Astrocyte (in vitro differentiated cells and primary cell): ENCODE data around the gene UGT1A8. TPM values are rescaled to one million over a fixed set of nuclear protein-coding genes. Genes with fewer than 3 reads are reported as not detected.

ENCODE experiments used
- DNase-seq: peaks from one replicate; pipeline ENCODE4 v3.0.0-alpha.2; 2010; ENCODE audit warnings: low read depth
- FAIRE-seq: peaks from 2 replicates; lab custom pipeline; 2011; peaks lifted over from hg19 to GRCh38; lab: Jason Lieb, UNC
- H2AFZ ChIP-seq: 2 replicates; pipeline ENCODE4 v1.6.0; 2012; ENCODE audit warnings: low read depth, low read length, inconsistent platforms
- H3K27ac ChIP-seq: 2 replicates; pipeline ENCODE4 v1.5.1; 2011; ENCODE audit warnings: low read depth, low read length, inconsistent platforms
- H3K27me3 ChIP-seq: 2 replicates; pipeline ENCODE4 v1.6.0; 2011; ENCODE audit warnings: low read length, inconsistent platforms; ENCODE audit not compliant: insufficient read depth
- H3K36me3 ChIP-seq: 2 replicates; pipeline ENCODE4 v1.5.1; 2011; ENCODE audit warnings: low read length, inconsistent platforms; ENCODE audit not compliant: insufficient read depth
- H3K4me1 ChIP-seq: 2 replicates; pipeline ENCODE4 v1.5.1; 2011; ENCODE audit warnings: low read length, inconsistent platforms; ENCODE audit not compliant: insufficient read depth
- H3K4me2 ChIP-seq: 2 replicates; pipeline ENCODE4 v1.6.0; 2012; ENCODE audit warnings: low read length, inconsistent platforms
- H3K4me3 ChIP-seq: 2 replicates; pipeline ENCODE4 v1.5.1; 2011; ENCODE audit warnings: low read depth, mild to moderate bottlenecking, low read length, inconsistent platforms; ENCODE audit not compliant: insufficient read depth
- H3K79me2 ChIP-seq: 2 replicates; pipeline ENCODE4 v1.6.0; 2012; ENCODE audit warnings: mild to moderate bottlenecking, low read length, inconsistent platforms; ENCODE audit not compliant: insufficient read depth
- H3K9ac ChIP-seq: 2 replicates; pipeline ENCODE4 v1.6.0; 2012; ENCODE audit warnings: mild to moderate bottlenecking, low read length, inconsistent platforms
- H3K9me3 ChIP-seq: 2 replicates; pipeline ENCODE4 v1.5.1; 2012; ENCODE audit warnings: low read depth, mild to moderate bottlenecking, low read length, inconsistent platforms; ENCODE audit not compliant: insufficient read depth
- H4K20me1 ChIP-seq: 2 replicates; pipeline ENCODE4 v1.6.0; 2012; ENCODE audit warnings: low read length, inconsistent platforms; ENCODE audit not compliant: insufficient read depth
- H3K27ac Mint-ChIP-seq: one replicate; pipeline ENCODE4 v1.8.0; 2021; ENCODE audit warnings: mild to moderate bottlenecking, mixed read lengths; ENCODE audit not compliant: unreplicated experiment
- H3K27me3 Mint-ChIP-seq: one replicate; pipeline ENCODE4 v1.8.0; 2021; ENCODE audit warnings: low read depth, mixed read lengths; ENCODE audit not compliant: unreplicated experiment
- H3K36me3 Mint-ChIP-seq: one replicate; pipeline ENCODE4 v1.8.0; 2021; ENCODE audit warnings: low read depth, mixed read lengths; ENCODE audit not compliant: unreplicated experiment
- H3K4me1 Mint-ChIP-seq: one replicate; pipeline ENCODE4 v1.8.0; 2021; ENCODE audit warnings: low read depth, mixed read lengths; ENCODE audit not compliant: unreplicated experiment
- H3K4me3 Mint-ChIP-seq: one replicate; pipeline ENCODE4 v1.8.0; 2021; ENCODE audit warnings: mild to moderate bottlenecking, moderate library complexity, mixed read lengths; ENCODE audit not compliant: unreplicated experiment
- H3K9me3 Mint-ChIP-seq: one replicate; pipeline ENCODE4 v1.8.0; 2021; ENCODE audit warnings: mild to moderate bottlenecking, mixed read lengths; ENCODE audit not compliant: unreplicated experiment
- CTCF ChIP-seq: IDR thresholded peaks from 2 replicates; pipeline ENCODE4 v1.5.1; 2011; ENCODE audit warnings: low read depth, mild to moderate bottlenecking, inconsistent platforms, low read length, moderate library complexity; ENCODE audit not compliant: insufficient read depth
- EZH2 ChIP-seq: IDR thresholded peaks from 2 replicates; pipeline ENCODE4 v1.6.1; 2012; ENCODE audit warnings: mild to moderate bottlenecking, low read length, inconsistent platforms; ENCODE audit not compliant: insufficient read depth
- total RNA-seq: library from RNA; stranded (reverse); gene quantifications from 2 replicates; pipeline ENCODE4 v1.2.1, GENCODE V29; 2021

Gene UGT1A8
- total RNA-seq, 1 donor from 2014 or later = not detected

- no peaks in the 10 kb centered on the region for H3K4me1 Mint-ChIP-seq
- peaks cover 28% of the 10 kb centered on the region for H3K27me3 Mint-ChIP-seq
- DNase-seq = no peak
These were observed 194.3 kb downstream of the UGT1A8 start for GRCh38 chr2:233811732-233812131.

GRCh38 chr2:233813236-233814055, 196.0 kb downstream of the UGT1A8 start:
- no peak for DNase-seq

More at GRCh38 chr2:233811732-233812131, 194.3 kb downstream of the UGT1A8 start:
- Histone ChIP-seq H3K9ac (no peak overlapping the region), H3K27ac (no peak overlapping the region), H3K4me1 (no peaks in the 10 kb centered on the region), H4K20me1 (no peaks in the 10 kb centered on the region), H2AFZ (no peak overlapping the region), H3K9me3 (no peaks in the 10 kb centered on the region), H3K79me2 (no peaks in the 10 kb centered on the region), H3K36me3 (no peaks in the 10 kb centered on the region), H3K4me3 (no peak overlapping the region), H3K4me2 (no peak overlapping the region), H3K27me3 (peaks cover 4% of the 10 kb centered on the region)
- no peaks in the 10 kb centered on the region for H3K9me3 Mint-ChIP-seq
- H3K36me3 Mint-ChIP-seq = no peaks in the 10 kb centered on the region
- no peak for FAIRE-seq
- H3K4me3 Mint-ChIP-seq = no peak overlapping the region
- no peak overlapping the region for H3K27ac Mint-ChIP-seq
- no peak for TF ChIP-seq EZH2
- no peak for TF ChIP-seq CTCF

More at GRCh38 chr2:233813236-233814055, 196.0 kb downstream of the UGT1A8 start:
- Histone ChIP-seq H3K27ac (no peak overlapping the region), H3K4me1 (no peaks in the 10 kb centered on the region), H4K20me1 (no peaks in the 10 kb centered on the region), H3K9me3 (no peaks in the 10 kb centered on the region), H3K27me3 (peaks cover 4% of the 10 kb centered on the region), H3K79me2 (no peaks in the 10 kb centered on the region), H3K36me3 (no peaks in the 10 kb centered on the region), H3K4me3 (no peak overlapping the region), H3K9ac (no peak overlapping the region), H3K4me2 (no peak overlapping the region), H2AFZ (no peak overlapping the region)
- no peaks in the 10 kb centered on the region for H3K36me3 Mint-ChIP-seq
- H3K27me3 Mint-ChIP-seq = peaks cover 34% of the 10 kb centered on the region
- TF ChIP-seq CTCF = no peak
- no peak overlapping the region for H3K27ac Mint-ChIP-seq
- no peak for FAIRE-seq
- no peaks in the 10 kb centered on the region for H3K4me1 Mint-ChIP-seq
- no peaks in the 10 kb centered on the region for H3K9me3 Mint-ChIP-seq
- no peak overlapping the region for H3K4me3 Mint-ChIP-seq
